GM23338 (cell line): ENCODE measurements around the gene CARNS1. TPM values are rescaled to one million over a fixed set of nuclear protein-coding genes. Genes with fewer than 3 reads are reported as not detected.

Experiments used
- ATAC-seq: fragments of 200-7000 bp; cut with Tn5 transposase; 3 replicates; pipeline ENCODE4 v1.9.1; 2020
- DNase-seq: peaks from one replicate; pipeline ENCODE4 v3.0.0-alpha.2; 2015; ENCODE audit warnings: low spot score
- H2AFZ ChIP-seq: fragments of 200-600 bp; sonication (generic); 2 replicates; pipeline ENCODE4 v1.8.0; 2016; ENCODE audit warnings: antibody characterized with exemption, mild to moderate bottlenecking, moderate library complexity
- H3F3A ChIP-seq: fragments of 200-600 bp; sonication (generic); replicated peaks from 2 replicates; pipeline ENCODE4 v1.8.0; 2017; ENCODE audit warnings: antibody characterized with exemption, mixed run types, low read depth
- H3K27ac ChIP-seq: fragments of 200-600 bp; sonication (generic); 2 replicates; pipeline ENCODE4 v1.6.1; 2016; ENCODE audit warnings: low read depth
- H3K27me3 ChIP-seq: fragments of 200-600 bp; sonication (generic); 2 replicates; pipeline ENCODE4 v1.8.0; 2016; ENCODE audit warnings: mild to moderate bottlenecking, mixed run types, moderate library complexity; ENCODE audit not compliant: insufficient read depth
- H3K36me3 ChIP-seq: fragments of 200-600 bp; sonication (generic); 2 replicates; pipeline ENCODE4 v1.8.0; 2016; ENCODE audit warnings: mild to moderate bottlenecking; ENCODE audit not compliant: insufficient read depth
- H3K4me1 ChIP-seq: fragments of 200-600 bp; sonication (generic); 2 replicates; pipeline ENCODE4 v1.8.0; 2016; ENCODE audit warnings: mild to moderate bottlenecking, moderate library complexity; ENCODE audit not compliant: insufficient read depth
- H3K4me2 ChIP-seq: fragments of 200-600 bp; sonication (generic); 2 replicates; pipeline ENCODE4 v1.7.1; 2017; ENCODE audit warnings: mixed run types
- H3K4me3 ChIP-seq: fragments of 200-600 bp; sonication (generic); 2 replicates; pipeline ENCODE4 v1.6.1; 2016; ENCODE audit warnings: mixed run types
- H3K79me2 ChIP-seq: fragments of 200-600 bp; sonication (generic); replicated peaks from 2 replicates; pipeline ENCODE4 v1.8.0; 2017; ENCODE audit warnings: mild to moderate bottlenecking; ENCODE audit not compliant: insufficient read depth
- H3K9me2 ChIP-seq: fragments of 200-600 bp; sonication (generic); 2 replicates; pipeline ENCODE4 v1.8.0; 2017; ENCODE audit not compliant: insufficient read depth
- H4K20me1 ChIP-seq: fragments of 200-600 bp; sonication (generic); replicated peaks from 2 replicates; pipeline ENCODE4 v1.8.0; 2017; ENCODE audit warnings: mild to moderate bottlenecking; ENCODE audit not compliant: insufficient read depth
- H3K27ac Mint-ChIP-seq: 2 replicates; pipeline ENCODE4 v1.8.0; 2020; ENCODE audit warnings: inconsistent platforms, mild to moderate bottlenecking, moderate library complexity, mixed read lengths
- H3K27me3 Mint-ChIP-seq: 3 replicates; pipeline ENCODE4 v1.8.0; 2022; ENCODE audit warnings: low read depth, mild to moderate bottlenecking, moderate library complexity, mixed read lengths, inconsistent platforms; ENCODE audit not compliant: insufficient read depth, poor library complexity
- H3K36me3 Mint-ChIP-seq: 3 replicates; pipeline ENCODE4 v1.8.0; 2021; ENCODE audit warnings: low read depth, mild to moderate bottlenecking, inconsistent platforms, moderate library complexity, mixed read lengths
- H3K4me1 Mint-ChIP-seq: 3 replicates; pipeline ENCODE4 v1.8.0; 2020; ENCODE audit warnings: mild to moderate bottlenecking, inconsistent platforms, mixed read lengths
- H3K4me3 Mint-ChIP-seq: 3 replicates; pipeline ENCODE4 v1.8.0; 2021; ENCODE audit warnings: moderate library complexity, mild to moderate bottlenecking, inconsistent platforms, mixed read lengths
- H3K9me3 Mint-ChIP-seq: 3 replicates; pipeline ENCODE4 v1.8.0; 2020; ENCODE audit warnings: moderate library complexity, mild to moderate bottlenecking, inconsistent platforms, mixed read lengths
- CREB1 ChIP-seq: fragments of 250-450 bp; sonication (Bioruptor Pico); IDR thresholded peaks from 2 replicates; pipeline ENCODE4 v1.5.0; 2020; ENCODE audit warnings: low read depth, mild to moderate bottlenecking, moderate library complexity
- ETS1 ChIP-seq: IDR thresholded peaks from 2 replicates; pipeline ENCODE4 v1.6.1; 2016; ENCODE audit warnings: antibody characterized with exemption
- EZH2 ChIP-seq: fragments of 200-600 bp; sonication (generic); IDR thresholded peaks from one replicate; pipeline ENCODE4 v1.8.0; 2017; ENCODE audit warnings: antibody characterized with exemption, mild to moderate bottlenecking, low read depth; ENCODE audit not compliant: unreplicated experiment
- EZH2phosphoT487 ChIP-seq: fragments of 200-600 bp; sonication (generic); IDR thresholded peaks from one replicate; pipeline ENCODE4 v1.8.1; 2018; ENCODE audit warnings: antibody characterized with exemption; ENCODE audit not compliant: unreplicated experiment
- JUNB ChIP-seq: IDR thresholded peaks from one replicate; pipeline ENCODE4 v1.6.1; 2016; ENCODE audit warnings: antibody characterized with exemption; ENCODE audit not compliant: unreplicated experiment
- POLR2AphosphoS5 ChIP-seq: IDR thresholded peaks from 2 replicates; pipeline ENCODE4 v1.6.1; 2016; ENCODE audit warnings: antibody characterized with exemption, low read depth
- STAT1 ChIP-seq: IDR thresholded peaks from one replicate; pipeline ENCODE4 v1.6.1; 2016; ENCODE audit warnings: antibody characterized with exemption; ENCODE audit not compliant: unreplicated experiment
- ZNF114 ChIP-seq: fragments of 250-450 bp; sonication (Bioruptor Pico); IDR thresholded peaks from 2 replicates; pipeline ENCODE4 v1.5.0; 2020; ENCODE audit warnings: mild to moderate bottlenecking, moderate library complexity
- ZNF462 ChIP-seq: fragments of 250-450 bp; sonication (Bioruptor Pico); IDR thresholded peaks from 2 replicates; pipeline ENCODE4 v1.5.0; 2020; ENCODE audit warnings: mild to moderate bottlenecking, moderate library complexity
- polyA plus RNA-seq: library from polyadenylated mRNA; unstranded; fragments of >200 nt; fragmentation: Nextera tagmentation; extraction: Ambion mirVana; gene quantifications from 2 replicates; pipeline ENCODE4 v1.2.1, GENCODE V29; 2016
- total RNA-seq: library from RNA; depleted of rRNA; stranded (reverse); fragments of >200 nt; shearing (Covaris generic); gene quantifications from 2 replicates; pipeline ENCODE4 v1.2.3, GENCODE V29; 2014

Gene CARNS1
- total and polyA plus RNA-seq, 2 experiments from 2014 or later: 0.52 to 0.76 TPM

GRCh38 chr11:67428052-67429001 lies 12.8 kb downstream of the CARNS1 start, which contains the start of gene RPS6KB2:
TSS of gene RPS6KB2 (plus strand) at chr11:67428494. CDS start at chr11:67428546, 52 bp downstream.
- peak within 1 kb of the TSS; percentile 93 for H3K27ac Mint-ChIP-seq
- peak within 1 kb of the TSS; percentile 92 for H3K4me3 Mint-ChIP-seq
- H3K79me2 ChIP-seq: peaks cover 11% of the 10 kb centered on the region
- no peaks in the 10 kb centered on the region for H4K20me1 ChIP-seq
- TF ChIP-seq ETS1 (peak; percentile 92), CREB1 (CRISPR knock-in tag) (peak; percentile 100), ZNF114 (CRISPR knock-in tag) (no peak), EZH2 (no peak), POLR2AphosphoS5 (peak; percentile 74)
- H3K27me3 ChIP-seq: no peaks in the 10 kb centered on the region
- peaks cover 3% of the 10 kb centered on the region for H3K4me1 Mint-ChIP-seq
- H3K4me3 ChIP-seq: peak within 1 kb of the TSS; percentile 99
- H3K4me2 ChIP-seq: peak within 1 kb of the TSS; percentile 98
- H3F3A ChIP-seq: peaks cover 13% of the 10 kb centered on the region; the same call in 1 of the 2 replicates
- H3K9me2 ChIP-seq: no peaks in the 10 kb centered on the region
- peaks cover 6% of the 10 kb centered on the region; the same call in 1 of the 2 replicates for H3K4me1 ChIP-seq
- peak; percentile 99 for DNase-seq
- peak within 1 kb of the TSS; percentile 75 for H3K27ac ChIP-seq
- peak within 1 kb of the TSS; percentile 91 for H2AFZ ChIP-seq
- ATAC-seq: peak; percentile 91
- peaks cover 16% of the 10 kb centered on the region for H3K36me3 Mint-ChIP-seq
- H3K36me3 ChIP-seq: no peaks in the 10 kb centered on the region
- H3K27me3 Mint-ChIP-seq: peaks cover 18% of the 10 kb centered on the region
- no peaks in the 10 kb centered on the region; the same call in 1 of the 3 replicates for H3K9me3 Mint-ChIP-seq

GRCh38 chr11:67429038-67429668 lies 13.7 kb downstream of the CARNS1 start:
- no peaks in the 10 kb centered on the region for H3K27me3 ChIP-seq
- H3K4me2 ChIP-seq: peak overlapping the region; percentile 98
- H3K4me1 Mint-ChIP-seq: peaks cover 3% of the 10 kb centered on the region
- peaks cover 13% of the 10 kb centered on the region; the same call in 1 of the 2 replicates for H3F3A ChIP-seq
- H3K4me3 Mint-ChIP-seq: peak overlapping the region; percentile 92
- no peaks in the 10 kb centered on the region; the same call in 1 of the 3 replicates for H3K9me3 Mint-ChIP-seq
- DNase-seq: no peak
- H3K27me3 Mint-ChIP-seq: peaks cover 18% of the 10 kb centered on the region
- H3K27ac ChIP-seq: no peak overlapping the region
- peaks cover 6% of the 10 kb centered on the region; the same call in 1 of the 2 replicates for H3K4me1 ChIP-seq
- H3K4me3 ChIP-seq: peak overlapping the region; percentile 99
- no peaks in the 10 kb centered on the region for H3K9me2 ChIP-seq
- no peaks in the 10 kb centered on the region for H3K36me3 ChIP-seq
- H3K36me3 Mint-ChIP-seq: peaks cover 16% of the 10 kb centered on the region
- peak; percentile 4; the same call in 2 of the 3 replicates for ATAC-seq
- no peak overlapping the region for H2AFZ ChIP-seq
- H3K27ac Mint-ChIP-seq: peak overlapping the region; percentile 92
- H4K20me1 ChIP-seq: no peaks in the 10 kb centered on the region
- peaks cover 11% of the 10 kb centered on the region for H3K79me2 ChIP-seq
- no peak for TF ChIP-seq POLR2AphosphoS5
- TF ChIP-seq JUNB: no peak
- TF ChIP-seq ZNF462: no peak
- no peak for TF ChIP-seq EZH2phosphoT487
- no peak for TF ChIP-seq ZNF114 (CRISPR knock-in tag)
- no peak for TF ChIP-seq ETS1
- no peak for TF ChIP-seq STAT1
